ENCODE data around the gene CCDC74A. TPM values are rescaled to one million over a fixed set of nuclear protein-coding genes. Genes with fewer than 3 reads are reported as not detected.
"Not testable (repeated sequence)": the region's sequence is repeated elsewhere in the genome, so short reads cannot be mapped to it uniquely, and the experiment has no call there.

The CCDC74A gene
- total RNA-seq = 1 to 10 TPM; 2.1 to 2.5 TPM

GRCh38 chr2:131527131-131528001, at the start of gene CCDC74A:
TSS of gene CCDC74A (plus strand) at chr2:131527888. CDS start at chr2:131527971, 83 bp downstream.
- H3K36me3 Mint-ChIP-seq, H3K9me3 Mint-ChIP-seq, H3K27me3 Mint-ChIP-seq: not testable (repeated sequence)
- peak; percentile 92 for DNase-seq (ENCODE audit: low spot score)
- ATAC-seq = peak; percentile 85 to 93
- Mint-ChIP-seq H3K27ac (peak within 1 kb of the TSS; percentile 59 to 71), H3K4me3 (peak within 1 kb of the TSS; percentile 78), H3K4me1 (ENCODE audit: low read depth in 2 of 2) (peaks cover 14 to 16% of the 10 kb centered on the region in 2 donors)

- not testable (repeated sequence) for H3K4me1 Mint-ChIP-seq (ENCODE audit: low read depth in 2 of 2); H3K9me3 Mint-ChIP-seq; H3K36me3 Mint-ChIP-seq; H3K4me3 Mint-ChIP-seq; DNase-seq (ENCODE audit: low spot score); ATAC-seq; H3K27me3 Mint-ChIP-seq; H3K27ac Mint-ChIP-seq
Measured at GRCh38 chr2:131478074-131478849, 49.4 kb upstream of the CCDC74A start.

GRCh38 chr2:131478850-131479461, 48.7 kb upstream of the CCDC74A start:
- not testable (repeated sequence) for ATAC-seq, H3K27ac Mint-ChIP-seq

GRCh38 chr2:131480351-131480750, 47.3 kb upstream of the CCDC74A start:
- H3K4me1 Mint-ChIP-seq (ENCODE audit: low read depth in 2 of 2) = not testable (repeated sequence)

More at GRCh38 chr2:131478850-131479461, 48.7 kb upstream of the CCDC74A start:
- H3K27me3 Mint-ChIP-seq; H3K4me1 Mint-ChIP-seq (ENCODE audit: low read depth in 2 of 2); H3K36me3 Mint-ChIP-seq; DNase-seq (ENCODE audit: low spot score); H3K4me3 Mint-ChIP-seq; H3K9me3 Mint-ChIP-seq: not testable (repeated sequence)

GRCh38 chr2:131482506-131483155, 45.1 kb upstream of the CCDC74A start:
- not testable (repeated sequence) for DNase-seq (ENCODE audit: low spot score); H3K27ac Mint-ChIP-seq; ATAC-seq; H3K4me3 Mint-ChIP-seq; H3K4me1 Mint-ChIP-seq (ENCODE audit: low read depth in 2 of 2); H3K36me3 Mint-ChIP-seq; H3K27me3 Mint-ChIP-seq; H3K9me3 Mint-ChIP-seq

More at GRCh38 chr2:131480351-131480750, 47.3 kb upstream of the CCDC74A start:
- DNase-seq (ENCODE audit: low spot score); H3K9me3 Mint-ChIP-seq; H3K27me3 Mint-ChIP-seq; H3K27ac Mint-ChIP-seq; H3K4me3 Mint-ChIP-seq; H3K36me3 Mint-ChIP-seq; ATAC-seq: not testable (repeated sequence)

GRCh38 chr2:131483981-131484820, 43.5 kb upstream of the CCDC74A start:
- not testable (repeated sequence) for H3K27ac Mint-ChIP-seq; H3K4me1 Mint-ChIP-seq (ENCODE audit: low read depth in 2 of 2); H3K27me3 Mint-ChIP-seq; H3K9me3 Mint-ChIP-seq; H3K4me3 Mint-ChIP-seq; H3K36me3 Mint-ChIP-seq; ATAC-seq; DNase-seq (ENCODE audit: low spot score)

- not testable (repeated sequence) for H3K27ac Mint-ChIP-seq; DNase-seq (ENCODE audit: low spot score); H3K4me1 Mint-ChIP-seq (ENCODE audit: low read depth in 2 of 2); H3K4me3 Mint-ChIP-seq; H3K9me3 Mint-ChIP-seq; H3K27me3 Mint-ChIP-seq; ATAC-seq; H3K36me3 Mint-ChIP-seq
Measured at GRCh38 chr2:131484906-131485460, 42.7 kb upstream of the CCDC74A start.

GRCh38 chr2:131486201-131486902, 41.3 kb upstream of the CCDC74A start:
- not testable (repeated sequence) for DNase-seq (ENCODE audit: low spot score); H3K27ac Mint-ChIP-seq; H3K9me3 Mint-ChIP-seq; H3K27me3 Mint-ChIP-seq; ATAC-seq; H3K4me3 Mint-ChIP-seq; H3K36me3 Mint-ChIP-seq
- peaks cover 6 to 14% of the 10 kb centered on the region in 2 donors for H3K4me1 Mint-ChIP-seq (ENCODE audit: low read depth in 2 of 2)

GRCh38 chr2:131488306-131489205, 39.1 kb upstream of the CCDC74A start:
- Mint-ChIP-seq H3K4me1 (ENCODE audit: low read depth in 2 of 2) (peaks cover 8 to 14% of the 10 kb centered on the region in 2 donors), H3K27ac (peak overlapping the region in 1 of 2 donors; percentile 37), H3K27me3 (no peaks in the 10 kb centered on the region), H3K36me3 (no peaks in the 10 kb centered on the region), H3K4me3 (no peak overlapping the region), H3K9me3 (no peaks in the 10 kb centered on the region)
- DNase-seq (ENCODE audit: low spot score) = no peak
- ATAC-seq = no peak

GRCh38 chr2:131490616-131491468, 36.8 kb upstream of the CCDC74A start:
- Mint-ChIP-seq H3K4me3 (peak overlapping the region; percentile 89), H3K4me1 (ENCODE audit: low read depth in 2 of 2) (peaks cover 20 to 26% of the 10 kb centered on the region in 2 donors), H3K27ac (peak overlapping the region; percentile 66 to 70)
- not testable (repeated sequence) for H3K9me3 Mint-ChIP-seq; ATAC-seq; H3K27me3 Mint-ChIP-seq; H3K36me3 Mint-ChIP-seq; DNase-seq (ENCODE audit: low spot score)

GRCh38 chr2:131491469-131491836, 36.2 kb upstream of the CCDC74A start:
- not testable (repeated sequence) for H3K9me3 Mint-ChIP-seq; H3K27me3 Mint-ChIP-seq; DNase-seq (ENCODE audit: low spot score); H3K36me3 Mint-ChIP-seq
- Mint-ChIP-seq H3K4me3 (peak overlapping the region; percentile 89), H3K27ac (peak overlapping the region; percentile 66 to 70), H3K4me1 (ENCODE audit: low read depth in 2 of 2) (peaks cover 20 to 27% of the 10 kb centered on the region in 2 donors)
- ATAC-seq = peak in 1 of 2 donors; percentile 21
